ENCODE data around the gene CAB39.

The CAB39 gene

DNA sequence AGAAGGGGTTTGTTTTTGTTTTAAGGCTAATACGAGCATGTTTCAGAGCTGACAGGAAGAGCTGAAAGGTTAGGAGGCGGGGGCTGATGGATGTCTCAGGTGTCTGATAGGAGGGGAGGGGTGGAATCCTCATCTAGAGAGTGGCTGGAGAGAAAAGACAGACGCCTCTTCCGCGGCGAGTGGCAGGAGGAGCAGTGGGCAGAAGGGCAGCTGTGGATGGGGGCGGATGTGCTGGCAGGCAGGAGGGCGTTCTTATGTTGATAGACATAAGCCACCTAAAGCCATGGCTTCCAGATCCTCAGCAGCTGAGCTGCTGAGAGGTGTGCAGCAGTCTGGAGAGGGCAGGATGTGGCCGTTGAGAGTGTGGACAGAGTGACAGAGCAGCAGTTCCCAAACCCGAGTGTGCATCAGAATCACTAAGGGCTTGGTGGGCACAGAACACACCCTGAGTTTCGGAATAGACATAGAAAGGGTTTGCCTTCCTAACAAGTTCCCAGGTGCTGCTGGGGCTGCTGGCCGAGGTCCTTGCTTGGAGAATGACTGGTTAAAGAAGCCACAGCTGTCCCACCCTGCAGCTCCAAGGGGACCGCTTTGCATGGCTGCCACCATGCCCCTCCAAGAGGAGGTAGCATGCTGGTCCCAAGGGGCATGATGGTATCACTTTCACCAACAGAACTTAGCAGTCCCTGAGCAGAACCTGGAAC lies 149.1 kb downstream of the CAB39 start:
- Histone ChIP-seq H3K79me2 (ENCODE audit: control insufficient read depth, insufficient read depth, low read length, unreplicated experiment) (no peaks in the 10 kb centered on the region), H3K4me1 (ENCODE audit: control insufficient read depth, insufficient read depth, low read length, unreplicated experiment) (no peaks in the 10 kb centered on the region), H3K27ac (ENCODE audit: low read depth, low read length) (no peak overlapping the region), H3K4me3 (ENCODE audit: low read depth, low read length) (no peak overlapping the region), H2AFZ (ENCODE audit: low read length, unreplicated experiment) (no peak overlapping the region), H3K36me3 (ENCODE audit: insufficient read depth, low read length) (no peaks in the 10 kb centered on the region), H3K27me3 (ENCODE audit: insufficient read depth, low read length) (peaks cover 87% of the 10 kb centered on the region)

DNA sequence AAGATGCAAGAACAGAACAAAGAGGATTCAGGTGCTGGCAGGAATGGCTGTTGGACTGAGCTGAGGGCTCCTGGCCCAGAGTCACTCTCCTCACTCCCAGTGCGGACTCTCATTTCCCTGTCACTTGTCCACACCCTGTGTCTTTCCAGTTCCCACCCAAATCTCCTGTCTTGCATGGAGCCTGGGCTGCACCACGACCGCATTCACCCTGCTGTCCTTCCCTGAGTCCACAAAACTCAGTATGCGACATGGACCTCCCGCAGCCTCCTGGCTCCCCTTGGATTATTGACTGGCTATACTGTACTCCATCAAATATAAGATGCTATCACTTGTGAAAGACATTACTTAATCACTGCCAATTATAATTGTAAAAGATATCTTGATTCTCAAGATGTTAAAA lies 149.7 kb downstream of the CAB39 start:
- H3K79me2 ChIP-seq (ENCODE audit: control insufficient read depth, insufficient read depth, low read length, unreplicated experiment) = no peaks in the 10 kb centered on the region
- H2AFZ ChIP-seq (ENCODE audit: low read length, unreplicated experiment) = no peak overlapping the region
- H3K27me3 ChIP-seq (ENCODE audit: insufficient read depth, low read length) = peaks cover 82% of the 10 kb centered on the region
- H3K4me3 ChIP-seq (ENCODE audit: low read depth, low read length) = no peak overlapping the region
- H3K27ac ChIP-seq (ENCODE audit: low read depth, low read length) = no peak overlapping the region
- H3K36me3 ChIP-seq (ENCODE audit: insufficient read depth, low read length) = no peaks in the 10 kb centered on the region
- peaks cover 6% of the 10 kb centered on the region for H3K4me1 ChIP-seq (ENCODE audit: control insufficient read depth, insufficient read depth, low read length, unreplicated experiment)

GRCh38 chr2:230863031-230863430 lies 150.4 kb downstream of the CAB39 start:
- no peak overlapping the region for H2AFZ ChIP-seq (ENCODE audit: low read length, unreplicated experiment)
- H3K27me3 ChIP-seq (ENCODE audit: insufficient read depth, low read length) = peaks cover 74% of the 10 kb centered on the region
- H3K79me2 ChIP-seq (ENCODE audit: control insufficient read depth, insufficient read depth, low read length, unreplicated experiment) = no peaks in the 10 kb centered on the region
- no peaks in the 10 kb centered on the region for H3K36me3 ChIP-seq (ENCODE audit: insufficient read depth, low read length)
- H3K27ac ChIP-seq (ENCODE audit: low read depth, low read length) = no peak overlapping the region
- H3K4me1 ChIP-seq (ENCODE audit: control insufficient read depth, insufficient read depth, low read length, unreplicated experiment) = peaks cover 6% of the 10 kb centered on the region
- no peak overlapping the region for H3K4me3 ChIP-seq (ENCODE audit: low read depth, low read length)

GRCh38 chr2:230863442-230864121 lies 150.9 kb downstream of the CAB39 start:
- peaks cover 6% of the 10 kb centered on the region for H3K4me1 ChIP-seq (ENCODE audit: control insufficient read depth, insufficient read depth, low read length, unreplicated experiment)
- H2AFZ ChIP-seq (ENCODE audit: low read length, unreplicated experiment) = no peak overlapping the region
- no peaks in the 10 kb centered on the region for H3K79me2 ChIP-seq (ENCODE audit: control insufficient read depth, insufficient read depth, low read length, unreplicated experiment)
- no peaks in the 10 kb centered on the region for H3K36me3 ChIP-seq (ENCODE audit: insufficient read depth, low read length)
- H3K27ac ChIP-seq (ENCODE audit: low read depth, low read length) = no peak overlapping the region
- H3K4me3 ChIP-seq (ENCODE audit: low read depth, low read length) = no peak overlapping the region
- H3K27me3 ChIP-seq (ENCODE audit: insufficient read depth, low read length) = peaks cover 69% of the 10 kb centered on the region

GRCh38 chr2:230864122-230864604 lies 151.5 kb downstream of the CAB39 start:
- Histone ChIP-seq H3K4me1 (ENCODE audit: control insufficient read depth, insufficient read depth, low read length, unreplicated experiment) (peaks cover 6% of the 10 kb centered on the region), H3K79me2 (ENCODE audit: control insufficient read depth, insufficient read depth, low read length, unreplicated experiment) (no peaks in the 10 kb centered on the region), H3K36me3 (ENCODE audit: insufficient read depth, low read length) (no peaks in the 10 kb centered on the region), H3K4me3 (ENCODE audit: low read depth, low read length) (peak overlapping the region; percentile 86), H3K27ac (ENCODE audit: low read depth, low read length) (no peak overlapping the region), H2AFZ (ENCODE audit: low read length, unreplicated experiment) (no peak overlapping the region), H3K27me3 (ENCODE audit: insufficient read depth, low read length) (peaks cover 63% of the 10 kb centered on the region)

DNA sequence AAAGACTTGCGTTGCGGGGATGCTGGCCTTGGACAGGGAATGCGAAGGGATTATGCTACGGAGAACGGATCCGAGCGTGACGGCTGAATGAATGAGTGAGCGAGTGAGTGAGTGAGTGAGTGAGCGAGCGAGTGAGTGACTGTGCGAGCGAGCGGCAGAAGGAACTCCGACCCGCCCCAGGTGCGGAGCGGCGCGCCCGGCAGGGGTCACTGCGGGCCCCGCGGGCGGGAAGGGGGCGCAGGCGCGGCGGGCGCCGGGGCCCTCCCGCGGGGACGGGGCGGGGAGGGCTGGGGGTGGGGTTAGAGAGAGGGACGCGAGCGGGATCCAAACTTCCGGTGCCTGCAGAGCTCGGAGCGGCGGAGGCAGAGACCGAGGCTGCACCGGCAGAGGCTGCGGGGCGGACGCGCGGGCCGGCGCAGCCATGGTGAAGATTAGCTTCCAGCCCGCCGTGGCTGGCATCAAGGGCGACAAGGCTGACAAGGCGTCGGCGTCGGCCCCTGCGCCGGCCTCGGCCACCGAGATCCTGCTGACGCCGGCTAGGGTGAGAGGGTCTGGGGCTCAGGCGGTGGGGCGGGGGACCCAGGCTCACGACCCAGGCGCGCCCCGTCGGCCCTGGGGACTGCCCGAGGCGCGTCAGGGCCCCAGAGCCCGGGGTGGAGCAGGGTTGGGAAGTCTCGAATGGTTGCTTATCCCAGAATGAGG lies 152.1 kb downstream of the CAB39 start, which contains the start of gene ITM2C:
TSS of gene ITM2C (plus strand) at position 338 of the 702 bp plus-strand sequence. CDS start at position 422, 84 bp downstream.
- peak within 1 kb of the TSS; percentile 86 for H3K4me3 ChIP-seq (ENCODE audit: low read depth, low read length)
- H3K4me1 ChIP-seq (ENCODE audit: control insufficient read depth, insufficient read depth, low read length, unreplicated experiment) = peaks cover 6% of the 10 kb centered on the region
- peak within 1 kb of the TSS; percentile 36 for H2AFZ ChIP-seq (ENCODE audit: low read length, unreplicated experiment)
- no peak within 1 kb of the TSS for H3K27ac ChIP-seq (ENCODE audit: low read depth, low read length)
- no peaks in the 10 kb centered on the region for H3K36me3 ChIP-seq (ENCODE audit: insufficient read depth, low read length)
- H3K79me2 ChIP-seq (ENCODE audit: control insufficient read depth, insufficient read depth, low read length, unreplicated experiment) = no peaks in the 10 kb centered on the region
- H3K27me3 ChIP-seq (ENCODE audit: insufficient read depth, low read length) = peaks cover 57% of the 10 kb centered on the region

- H3K4me3 ChIP-seq (ENCODE audit: low read depth, low read length) = peak overlapping the region; percentile 86
- no peaks in the 10 kb centered on the region for H3K79me2 ChIP-seq (ENCODE audit: control insufficient read depth, insufficient read depth, low read length, unreplicated experiment)
- H3K36me3 ChIP-seq (ENCODE audit: insufficient read depth, low read length) = no peaks in the 10 kb centered on the region
- H3K4me1 ChIP-seq (ENCODE audit: control insufficient read depth, insufficient read depth, low read length, unreplicated experiment) = peaks cover 6% of the 10 kb centered on the region
- no peak overlapping the region for H3K27ac ChIP-seq (ENCODE audit: low read depth, low read length)
- peaks cover 54% of the 10 kb centered on the region for H3K27me3 ChIP-seq (ENCODE audit: insufficient read depth, low read length)
- peak overlapping the region; percentile 36 for H2AFZ ChIP-seq (ENCODE audit: low read length, unreplicated experiment)
Observed at GRCh38 chr2:230865307-230865765, 152.7 kb downstream of the CAB39 start.

GRCh38 chr2:230865766-230866755 lies 153.4 kb downstream of the CAB39 start:
- H3K4me3 ChIP-seq (ENCODE audit: low read depth, low read length) = peak overlapping the region; percentile 86
- no peaks in the 10 kb centered on the region for H3K36me3 ChIP-seq (ENCODE audit: insufficient read depth, low read length)
- H3K27me3 ChIP-seq (ENCODE audit: insufficient read depth, low read length) = peaks cover 47% of the 10 kb centered on the region
- H2AFZ ChIP-seq (ENCODE audit: low read length, unreplicated experiment) = no peak overlapping the region
- H3K27ac ChIP-seq (ENCODE audit: low read depth, low read length) = no peak overlapping the region
- H3K79me2 ChIP-seq (ENCODE audit: control insufficient read depth, insufficient read depth, low read length, unreplicated experiment) = no peaks in the 10 kb centered on the region
- H3K4me1 ChIP-seq (ENCODE audit: control insufficient read depth, insufficient read depth, low read length, unreplicated experiment) = peaks cover 6% of the 10 kb centered on the region

DNA sequence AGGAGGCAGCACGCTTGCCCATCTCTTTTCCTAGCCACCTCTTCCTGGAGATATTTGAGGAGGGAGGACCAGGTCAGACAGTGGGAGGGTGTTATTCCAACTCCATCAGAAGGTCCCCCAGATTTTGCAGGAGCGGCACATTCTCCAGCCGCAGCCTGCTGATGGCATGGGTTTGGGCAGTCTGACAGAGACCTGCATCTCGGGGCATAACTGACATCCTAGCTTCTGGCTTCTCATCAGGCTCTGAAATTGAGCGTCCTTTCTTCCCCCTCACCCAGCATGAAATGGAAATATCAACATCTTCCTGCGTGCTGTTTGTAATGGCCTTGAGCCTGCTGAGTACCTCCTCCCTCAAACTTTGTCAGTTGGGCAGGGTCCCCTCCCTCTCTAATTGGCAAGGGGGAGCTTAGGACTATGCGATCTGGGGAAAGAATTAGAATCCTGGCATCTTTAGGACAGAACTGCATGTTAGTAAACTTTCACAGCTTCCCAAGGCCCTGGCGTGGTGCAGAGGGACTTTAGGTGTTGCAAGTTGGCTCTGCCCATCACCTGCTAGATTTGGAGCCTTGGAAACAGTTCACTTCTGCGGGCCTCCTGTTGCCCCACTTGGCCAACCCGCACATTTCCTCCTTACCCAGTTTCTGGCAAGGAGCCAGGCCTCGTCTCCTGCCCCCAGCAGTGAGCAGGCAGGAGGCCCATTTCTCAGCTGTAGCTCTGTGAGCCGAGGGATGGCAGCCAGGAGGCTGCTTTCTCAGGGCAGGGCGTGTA lies 154.3 kb downstream of the CAB39 start:
- no peak overlapping the region for H3K4me3 ChIP-seq (ENCODE audit: low read depth, low read length)
- peaks cover 6% of the 10 kb centered on the region for H3K4me1 ChIP-seq (ENCODE audit: control insufficient read depth, insufficient read depth, low read length, unreplicated experiment)
- H2AFZ ChIP-seq (ENCODE audit: low read length, unreplicated experiment) = no peak overlapping the region
- H3K27me3 ChIP-seq (ENCODE audit: insufficient read depth, low read length) = peaks cover 38% of the 10 kb centered on the region
- H3K27ac ChIP-seq (ENCODE audit: low read depth, low read length) = no peak overlapping the region
- no peaks in the 10 kb centered on the region for H3K79me2 ChIP-seq (ENCODE audit: control insufficient read depth, insufficient read depth, low read length, unreplicated experiment)
- no peaks in the 10 kb centered on the region for H3K36me3 ChIP-seq (ENCODE audit: insufficient read depth, low read length)

All from ACC112 (cell line).